IMR-90 (cell line): ENCODE measurements around the gene GRIN1.

Source experiments
- BHLHE40 ChIP-seq: fragments of 150-350 bp; IDR thresholded peaks from 2 replicates; pipeline ENCODE4 v1.6.1; 2016; ENCODE audit warnings: mild to moderate bottlenecking, low read depth, low read length
- CEBPB ChIP-seq: IDR thresholded peaks from 2 replicates; pipeline ENCODE4 v1.6.1; 2012; ENCODE audit warnings: low read depth, low read length, improper control_type of control experiment
- CHD1 ChIP-seq: IDR thresholded peaks from 2 replicates; pipeline ENCODE4 v1.6.1; 2012; ENCODE audit warnings: low read depth, low read length, improper control_type of control experiment
- CTCF ChIP-seq: conservative IDR thresholded peaks from 2 replicates; pipeline ENCODE4 v1.5.1; 2012; ENCODE audit warnings: mild to moderate bottlenecking, low read depth, low read length, improper control_type of control experiment
- MAZ ChIP-seq: IDR thresholded peaks from 2 replicates; pipeline ENCODE4 v1.6.1; 2012; ENCODE audit warnings: low read depth, mild to moderate bottlenecking, low read length, improper control_type of control experiment, moderate library complexity, borderline replicate concordance
- POLR2A ChIP-seq: IDR thresholded peaks from 2 replicates; pipeline ENCODE4 v1.6.1; 2012; ENCODE audit warnings: mild to moderate bottlenecking, low read depth, low read length
- RAD21 ChIP-seq: IDR thresholded peaks from 2 replicates; pipeline ENCODE4 v1.6.1; 2012; ENCODE audit warnings: low read length, improper control_type of control experiment

- TF ChIP-seq CTCF (no peak), CHD1 (no peak), BHLHE40 (no peak), POLR2A (no peak), MAZ (no peak), RAD21 (no peak), CEBPB (no peak)
These were observed 43.9 kb downstream of the GRIN1 start for GRCh38 chr9:137182836-137183235.
